ENCODE results near the gene SLC5A4.
"Not testable (repeated sequence)": the region's sequence is repeated elsewhere in the genome, so short reads cannot be mapped to it uniquely, and the experiment has no call there.

Gene SLC5A4

DNA sequence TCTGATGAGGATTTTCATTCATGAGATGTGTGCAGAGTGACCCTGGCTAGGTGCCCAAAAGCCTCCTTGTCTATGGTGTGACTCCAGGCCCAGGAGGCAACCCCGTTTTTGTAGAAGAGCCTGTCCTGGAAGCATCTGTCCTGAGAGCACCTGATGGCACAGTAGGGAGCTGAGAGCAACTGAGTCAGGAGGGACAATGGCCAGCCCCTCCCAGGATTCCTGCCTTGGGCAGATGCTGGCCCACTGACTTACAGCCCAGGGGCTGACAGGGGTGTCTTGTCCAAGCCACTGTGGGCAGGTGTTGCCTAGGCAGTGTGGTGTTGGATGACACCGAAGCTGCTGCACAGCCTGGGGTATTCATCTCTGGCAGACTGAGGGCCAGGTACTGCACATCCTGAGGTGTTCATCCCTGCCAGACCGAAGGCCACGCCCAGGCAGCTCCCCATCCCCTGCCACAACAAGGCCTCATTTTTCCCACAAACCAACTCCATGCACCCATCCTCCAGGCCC lies 47.1 kb downstream of the SLC5A4 start:
- Mint-ChIP-seq H3K36me3 (no peaks in the 10 kb centered on the region), H3K27ac (no peak overlapping the region), H3K27me3 (peaks cover 6% of the 10 kb centered on the region), H3K4me3 (no peak overlapping the region), H3K4me1 (peaks cover 19% of the 10 kb centered on the region), H3K9me3 (no peaks in the 10 kb centered on the region)

DNA sequence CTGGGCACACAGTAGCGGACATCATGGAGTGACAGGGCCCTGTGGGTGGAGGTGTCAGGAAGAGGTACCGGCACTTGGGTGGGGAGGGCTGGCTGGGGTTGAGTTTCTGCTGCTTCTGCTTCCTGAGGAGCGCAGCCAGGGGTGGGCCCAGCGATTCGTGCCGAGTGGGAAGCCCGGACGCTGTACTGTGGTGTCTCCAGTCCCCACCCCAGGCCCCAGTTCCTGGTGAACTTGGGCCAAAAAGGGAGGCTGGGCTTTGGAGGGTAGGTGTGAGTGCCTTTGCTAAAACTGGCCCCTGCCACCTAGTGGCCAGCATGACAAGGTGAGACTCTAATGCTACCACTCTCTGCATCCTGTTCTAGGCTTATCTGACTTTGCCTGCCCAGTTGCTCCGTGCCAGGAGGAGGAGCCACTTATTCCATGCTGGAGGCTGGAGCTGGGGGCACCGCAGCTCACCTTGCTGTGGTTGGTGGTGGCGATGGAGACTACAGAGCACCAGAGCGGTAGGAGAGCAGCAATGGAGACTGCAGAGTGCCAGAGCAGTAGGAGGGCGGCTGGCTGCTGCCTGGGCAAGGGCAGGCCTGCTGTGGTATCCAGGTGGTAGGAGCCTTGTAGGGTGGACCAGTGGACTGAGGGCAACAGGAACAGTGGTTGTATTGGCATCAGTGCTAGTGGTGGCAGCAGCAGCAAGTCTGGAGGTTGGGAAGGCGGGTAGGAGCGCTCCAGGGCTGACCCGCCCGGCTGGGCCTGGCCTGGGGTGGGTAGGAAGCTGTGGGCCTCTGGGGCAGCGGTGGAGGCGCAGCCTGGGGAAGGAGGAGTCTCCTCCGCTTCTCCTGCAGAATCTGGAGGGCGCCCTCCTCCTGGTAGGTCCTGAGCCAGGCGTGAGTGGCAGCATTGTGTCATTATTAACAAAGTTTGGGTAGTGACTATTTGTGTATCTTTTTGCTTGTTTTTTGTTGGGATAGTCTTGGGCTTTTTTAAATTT lies 48.1 kb downstream of the SLC5A4 start:
- Mint-ChIP-seq H3K27ac (no peak overlapping the region), H3K4me1 (peaks cover 25% of the 10 kb centered on the region), H3K36me3 (no peaks in the 10 kb centered on the region), H3K4me3 (no peak overlapping the region), H3K9me3 (no peaks in the 10 kb centered on the region), H3K27me3 (peaks cover 6% of the 10 kb centered on the region)

DNA sequence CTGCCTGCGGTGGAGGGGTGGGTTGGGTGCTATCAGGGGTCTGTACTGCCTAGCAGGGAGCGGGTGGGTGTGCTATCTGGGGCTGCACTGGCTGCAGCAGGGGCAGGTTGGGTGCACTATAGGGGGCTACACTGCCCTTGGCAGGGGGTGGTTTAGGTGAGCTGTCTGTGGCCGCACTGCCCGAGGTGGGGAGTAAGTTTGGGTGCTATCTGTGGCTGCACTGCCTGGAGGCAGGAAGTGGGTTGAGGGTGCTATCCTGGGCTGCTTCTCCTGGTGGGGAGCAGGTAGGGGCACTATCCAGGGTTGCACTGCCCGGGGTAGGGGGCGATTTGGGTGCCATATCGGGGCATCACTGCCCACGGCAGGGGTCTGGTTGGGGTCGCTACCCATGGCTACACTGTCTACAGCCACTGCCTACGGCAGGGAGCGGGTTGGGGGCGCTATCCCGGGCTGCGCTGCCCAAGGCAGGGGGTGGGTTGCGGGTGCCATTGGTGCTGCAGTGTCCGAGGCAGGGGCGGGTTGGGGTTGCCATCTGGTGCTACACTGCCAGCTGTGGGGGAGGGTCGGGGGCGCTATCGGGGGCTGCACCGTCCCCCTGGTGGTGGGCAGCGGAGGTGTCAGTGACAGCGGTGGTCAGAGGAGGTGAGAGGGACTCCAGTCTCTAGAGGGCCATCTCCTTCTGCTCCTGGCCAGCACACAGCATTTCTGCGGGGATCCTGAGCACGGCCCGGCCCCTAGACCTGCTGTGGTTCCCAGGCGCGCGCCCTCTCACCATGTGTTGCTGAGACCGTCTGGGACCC lies 49.0 kb downstream of the SLC5A4 start:
- Mint-ChIP-seq H3K4me1 (peaks cover 28% of the 10 kb centered on the region), H3K4me3 (no peak overlapping the region), H3K27me3 (peaks cover 6% of the 10 kb centered on the region), H3K36me3 (no peaks in the 10 kb centered on the region), H3K9me3 (no peaks in the 10 kb centered on the region), H3K27ac (no peak overlapping the region)

DNA sequence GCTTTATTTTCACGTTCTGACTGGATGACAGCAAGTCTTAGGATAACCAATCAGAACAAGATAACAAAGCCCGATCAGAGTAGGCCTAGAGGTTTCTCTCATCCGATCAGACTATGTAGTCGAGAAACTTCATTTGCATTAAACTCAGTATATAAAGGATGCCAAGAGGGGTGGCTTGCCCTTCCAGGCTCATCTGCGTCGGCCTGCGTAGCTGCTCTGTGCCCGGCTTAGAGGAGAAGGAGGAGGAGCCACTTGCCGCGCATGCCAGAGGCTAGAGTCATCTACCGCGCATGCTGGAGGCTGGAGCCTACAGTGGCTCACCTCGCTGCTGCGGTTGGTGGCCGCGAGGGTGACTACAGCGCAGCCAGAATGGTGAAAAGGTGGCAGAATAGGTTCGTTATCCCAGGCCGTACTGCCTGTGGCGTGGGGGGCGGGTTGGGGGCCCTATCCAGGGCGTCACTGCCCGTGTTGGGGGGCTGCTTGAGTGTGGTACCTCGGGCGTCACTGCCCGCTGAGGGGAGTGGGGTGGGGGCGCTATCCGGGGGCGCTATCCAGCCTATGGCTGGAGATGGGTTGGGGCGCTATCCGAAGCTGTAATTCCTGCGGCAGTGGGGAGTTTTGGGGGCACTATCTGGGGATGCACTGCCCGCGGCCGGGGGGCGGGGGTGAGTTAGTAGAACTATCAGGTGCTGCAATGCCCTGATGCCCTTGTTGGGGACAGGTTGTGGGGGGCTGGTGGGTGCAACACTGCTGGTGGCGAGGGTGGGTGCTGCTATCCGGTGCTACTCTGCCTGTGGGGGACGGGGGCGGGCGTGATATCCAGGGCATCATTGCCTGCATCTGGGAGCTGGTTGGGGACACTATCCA lies 50.1 kb downstream of the SLC5A4 start, which contains the start of gene RFPL2:
Gene RFPL2 (minus strand): TSS at position 218 of the 867 bp plus-strand sequence. CDS start 2,622 bp downstream, outside the sequence.
- Mint-ChIP-seq H3K9me3 (no peaks in the 10 kb centered on the region), H3K27me3 (peaks cover 6% of the 10 kb centered on the region), H3K4me3 (peak within 1 kb of the TSS; percentile 76), H3K4me1 (peaks cover 36% of the 10 kb centered on the region), H3K36me3 (no peaks in the 10 kb centered on the region), H3K27ac (no peak within 1 kb of the TSS)

DNA sequence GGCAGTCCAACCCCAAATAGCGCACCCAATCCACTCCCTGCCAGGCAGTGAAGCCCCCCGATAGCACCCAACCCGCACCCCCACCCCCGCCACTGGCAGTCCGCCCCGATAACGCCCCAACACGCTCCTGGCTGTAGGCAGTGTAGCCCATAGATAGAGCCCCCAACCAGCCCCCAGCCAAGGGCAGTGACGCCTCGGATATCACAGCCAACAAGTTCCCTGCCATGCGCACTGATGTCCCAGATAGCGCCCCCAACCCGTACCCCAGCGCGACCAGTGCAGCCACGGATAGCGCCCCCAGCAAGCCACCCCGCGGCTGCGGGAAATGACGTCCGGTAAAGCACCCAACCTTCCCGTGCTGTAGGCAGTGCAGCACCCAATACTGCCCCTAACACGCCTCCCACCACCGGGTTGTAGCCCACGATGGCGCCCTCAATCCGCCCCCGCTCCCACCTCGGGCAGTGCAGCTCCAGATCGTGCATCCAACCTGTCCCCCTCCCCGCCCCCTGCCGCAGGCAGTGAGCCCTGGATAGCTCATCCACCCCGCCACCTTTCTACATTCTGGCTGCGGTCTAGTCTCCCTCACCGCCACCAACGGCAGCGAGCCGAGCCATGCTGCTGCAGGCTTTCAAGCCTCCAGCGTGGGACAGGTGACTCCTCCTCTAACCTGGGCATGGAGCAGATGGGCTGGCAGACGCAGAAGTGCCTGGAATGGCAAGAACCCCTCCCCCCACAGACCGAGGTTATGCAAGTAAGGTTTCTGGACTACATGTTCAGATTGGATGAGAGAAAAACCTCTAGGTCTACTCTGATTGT lies 50.9 kb downstream of the SLC5A4 start:
- peak overlapping the region; percentile 76 for H3K4me3 Mint-ChIP-seq
- H3K27ac Mint-ChIP-seq: no peak overlapping the region
- peaks cover 36% of the 10 kb centered on the region for H3K4me1 Mint-ChIP-seq
- peaks cover 6% of the 10 kb centered on the region for H3K27me3 Mint-ChIP-seq
- no peaks in the 10 kb centered on the region for H3K36me3 Mint-ChIP-seq
- no peaks in the 10 kb centered on the region for H3K9me3 Mint-ChIP-seq

DNA sequence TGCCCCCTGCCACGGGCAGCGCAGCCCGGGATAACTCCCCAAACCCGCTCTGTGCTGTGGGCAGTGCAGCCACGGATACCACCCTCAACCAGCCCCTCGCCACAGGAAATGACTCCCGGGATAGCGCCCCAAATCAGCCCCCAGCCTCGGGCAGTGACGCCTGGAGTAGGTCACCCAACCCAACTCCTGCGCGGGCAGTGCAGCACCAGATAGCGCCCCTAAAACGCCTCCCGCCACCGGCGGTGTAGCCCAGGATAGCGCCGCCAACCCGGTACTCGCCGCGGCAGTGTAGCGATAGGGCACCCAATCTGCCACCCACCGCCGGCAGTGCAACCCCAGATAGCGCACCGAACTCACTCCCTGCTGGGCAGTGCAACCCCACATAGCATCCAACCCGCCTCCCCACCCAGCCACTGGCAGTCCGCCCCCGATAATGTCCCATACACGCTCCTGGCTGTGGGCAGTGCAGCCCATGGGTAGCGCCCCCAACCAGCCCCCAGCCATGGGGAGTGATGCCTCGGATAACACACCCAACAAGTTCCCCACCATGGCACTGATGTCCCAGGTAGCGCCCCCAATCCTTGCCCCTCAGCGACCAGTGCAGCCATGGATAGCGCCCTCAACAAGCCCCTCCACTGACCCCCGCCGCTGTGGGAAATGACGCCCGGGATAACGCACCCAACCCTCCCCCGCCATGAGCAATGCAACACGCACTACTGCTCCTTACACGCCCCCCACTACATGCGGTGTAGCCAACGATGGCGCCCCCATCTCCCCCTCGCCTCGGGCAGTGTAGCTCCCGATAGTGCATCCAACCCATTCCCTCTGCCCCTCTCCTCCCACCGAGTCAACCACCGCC lies 51.7 kb downstream of the SLC5A4 start:
- H3K27me3 Mint-ChIP-seq: peaks cover 6% of the 10 kb centered on the region
- no peak overlapping the region for H3K27ac Mint-ChIP-seq
- H3K36me3 Mint-ChIP-seq: no peaks in the 10 kb centered on the region
- H3K4me1 Mint-ChIP-seq: peaks cover 36% of the 10 kb centered on the region
- peak overlapping the region; percentile 71 for H3K4me3 Mint-ChIP-seq
- no peaks in the 10 kb centered on the region for H3K9me3 Mint-ChIP-seq

DNA sequence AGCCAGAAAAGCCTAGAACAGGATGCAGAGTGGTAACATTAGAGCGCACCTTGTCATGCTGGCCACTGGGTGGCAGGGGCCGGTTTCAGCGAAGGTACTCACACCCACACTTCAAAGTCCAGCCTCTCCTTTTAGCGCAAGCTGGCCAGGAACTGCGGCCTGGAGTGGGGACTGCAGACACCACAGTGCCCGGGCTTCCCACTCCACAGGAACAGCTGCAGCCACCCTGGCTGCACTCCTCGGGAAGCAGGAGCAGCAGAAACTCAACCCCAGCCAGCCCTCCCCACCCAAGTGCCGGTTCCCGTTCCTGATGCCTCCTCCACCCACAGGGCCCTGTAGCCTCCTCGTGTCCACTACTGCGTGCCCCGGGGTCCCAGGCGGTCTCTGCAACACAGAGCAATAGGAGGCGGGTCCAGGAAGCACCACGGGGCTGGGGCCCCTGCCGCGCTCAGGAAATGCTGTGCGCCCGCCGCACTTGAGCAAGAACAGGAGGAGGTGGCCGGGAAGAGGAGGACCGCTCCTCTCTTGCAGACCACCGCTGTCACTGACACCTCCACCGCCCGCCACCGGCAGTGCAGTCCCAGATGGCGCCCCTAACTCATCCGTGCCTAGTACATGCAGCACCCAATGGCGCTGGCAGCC lies 52.5 kb downstream of the SLC5A4 start:
- no peaks in the 10 kb centered on the region for H3K9me3 Mint-ChIP-seq
- H3K27ac Mint-ChIP-seq: no peak overlapping the region
- peaks cover 6% of the 10 kb centered on the region for H3K27me3 Mint-ChIP-seq
- H3K36me3 Mint-ChIP-seq: no peaks in the 10 kb centered on the region
- H3K4me1 Mint-ChIP-seq: peaks cover 35% of the 10 kb centered on the region
- peak overlapping the region; percentile 71 for H3K4me3 Mint-ChIP-seq

DNA sequence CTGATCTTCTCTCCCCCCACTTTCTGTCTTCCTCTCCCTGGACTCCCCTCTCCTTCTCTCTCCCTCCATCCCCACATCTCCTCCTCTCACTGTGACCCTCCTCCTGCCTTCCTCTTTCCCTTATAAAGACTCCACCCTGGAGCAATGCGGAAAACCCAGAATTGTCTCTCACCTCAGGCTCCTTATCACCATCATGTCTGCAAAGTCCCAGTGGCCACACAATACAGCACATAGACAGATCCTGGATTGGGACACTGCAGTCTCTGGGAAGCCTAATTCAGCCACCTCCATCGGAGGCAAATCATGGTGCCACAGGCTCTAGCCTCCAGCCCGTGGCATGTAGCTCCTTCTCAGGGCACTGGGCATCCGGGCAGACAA lies 53.0 kb downstream of the SLC5A4 start:
- H3K4me3 Mint-ChIP-seq: peak overlapping the region; percentile 71
- peaks cover 6% of the 10 kb centered on the region for H3K27me3 Mint-ChIP-seq
- no peaks in the 10 kb centered on the region for H3K36me3 Mint-ChIP-seq
- peak overlapping the region; percentile 78 for H3K27ac Mint-ChIP-seq
- peaks cover 33% of the 10 kb centered on the region for H3K4me1 Mint-ChIP-seq
- H3K9me3 Mint-ChIP-seq: no peaks in the 10 kb centered on the region

DNA sequence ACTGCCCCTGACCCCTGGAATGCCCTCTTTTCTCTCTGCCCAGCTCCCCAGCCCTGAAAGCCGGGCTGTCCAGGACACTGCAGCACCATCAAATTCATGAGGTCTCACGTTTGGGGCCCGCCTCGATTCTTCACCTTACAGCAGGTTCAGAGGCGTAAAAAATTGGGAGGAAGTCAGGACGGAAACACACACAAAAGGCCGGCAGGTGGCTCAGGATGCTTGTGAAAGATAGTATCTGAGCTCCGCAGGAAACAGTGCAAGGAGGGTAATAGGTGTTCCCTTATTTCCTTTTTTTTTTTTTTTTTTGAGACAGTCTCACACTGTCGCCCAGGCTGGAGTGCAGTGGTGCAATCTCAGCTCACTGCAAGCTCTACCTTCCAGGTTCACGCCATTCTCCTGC lies 54.4 kb downstream of the SLC5A4 start:
- H3K27ac Mint-ChIP-seq: peak overlapping the region; percentile 76
- peaks cover 6% of the 10 kb centered on the region for H3K27me3 Mint-ChIP-seq
- no peak overlapping the region for H3K4me3 Mint-ChIP-seq
- no peaks in the 10 kb centered on the region for H3K9me3 Mint-ChIP-seq
- H3K4me1 Mint-ChIP-seq: peaks cover 24% of the 10 kb centered on the region
- no peaks in the 10 kb centered on the region for H3K36me3 Mint-ChIP-seq

DNA sequence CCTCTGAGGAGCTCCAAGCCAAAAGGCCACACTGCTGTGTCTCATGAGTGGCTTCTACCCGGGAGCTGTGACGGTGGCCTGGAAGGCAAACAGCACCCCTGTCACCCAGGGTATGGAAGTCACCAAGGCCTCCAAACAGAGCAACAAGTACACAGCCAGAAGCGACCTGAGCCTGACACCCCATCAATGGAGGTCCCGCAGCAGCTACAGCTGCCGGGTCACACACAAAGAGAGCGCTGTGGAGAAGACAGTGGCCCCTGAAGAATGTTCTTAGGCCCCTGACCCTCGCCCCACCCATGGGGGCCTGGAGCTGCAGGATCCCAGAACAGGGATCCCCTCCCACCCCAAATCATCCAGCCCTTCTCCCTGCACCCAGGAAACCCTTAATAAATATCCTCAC lies 55.2 kb downstream of the SLC5A4 start:
- Mint-ChIP-seq H3K4me3 (no peak overlapping the region), H3K4me1 (peaks cover 24% of the 10 kb centered on the region), H3K36me3 (no peaks in the 10 kb centered on the region), H3K9me3 (no peaks in the 10 kb centered on the region), H3K27me3 (peaks cover 6% of the 10 kb centered on the region), H3K27ac (no peak overlapping the region)

DNA sequence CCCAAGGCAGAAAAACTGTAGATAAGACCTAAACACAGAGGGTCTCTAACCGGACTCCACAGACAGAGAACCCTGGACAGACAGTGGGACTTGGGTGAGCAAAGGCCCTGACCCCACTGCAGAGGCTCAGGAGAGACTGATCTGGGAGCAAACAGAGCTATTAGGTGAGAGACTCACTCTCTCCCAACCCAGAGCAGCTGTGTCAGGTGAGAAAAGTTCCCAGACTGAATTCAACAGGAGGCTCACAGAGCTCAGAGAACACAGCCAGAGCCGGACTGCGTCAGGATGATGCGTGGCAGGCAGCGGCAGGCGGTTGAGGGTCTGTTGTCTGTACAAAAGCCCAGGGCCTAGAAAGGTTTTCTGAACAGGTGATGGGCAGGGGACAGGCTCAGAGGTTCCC lies 55.8 kb downstream of the SLC5A4 start:
- no peak overlapping the region for H3K4me3 Mint-ChIP-seq

DNA sequence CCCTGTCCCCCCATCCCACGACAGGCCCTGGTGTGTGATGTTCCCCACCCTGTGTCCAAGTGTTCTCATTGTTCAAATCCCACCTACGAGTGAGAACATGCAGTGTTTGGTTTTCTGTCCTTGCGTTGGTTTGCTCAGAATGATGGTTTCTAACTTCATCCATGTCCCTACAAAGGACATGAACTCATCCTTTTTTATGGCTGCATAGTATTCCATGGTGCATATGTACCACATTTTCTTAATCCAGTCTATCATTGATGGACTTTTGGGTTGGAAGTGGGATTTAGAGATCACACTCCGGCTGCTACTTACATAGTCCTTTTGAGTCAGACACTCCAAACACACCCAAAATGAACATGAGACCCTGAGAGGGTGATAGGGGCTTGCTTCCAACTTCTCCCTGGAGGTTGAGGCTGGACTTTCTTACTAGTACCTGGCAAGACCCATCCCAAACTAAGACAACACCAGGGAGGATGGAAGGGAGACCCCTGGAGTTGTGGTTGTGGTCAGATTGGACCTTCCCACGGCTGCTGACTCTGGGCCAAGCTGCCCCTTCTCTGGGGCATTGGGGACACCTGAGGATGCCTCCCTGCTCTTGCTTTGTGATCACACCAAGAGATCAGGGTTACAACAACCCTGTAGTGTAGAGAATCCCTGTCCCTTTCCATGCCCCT lies 57.5 kb downstream of the SLC5A4 start:
- H3K27me3 Mint-ChIP-seq, H3K4me3 Mint-ChIP-seq, H3K36me3 Mint-ChIP-seq, H3K9me3 Mint-ChIP-seq, H3K27ac Mint-ChIP-seq: not testable (repeated sequence)
- H3K4me1 Mint-ChIP-seq: peaks cover 16% of the 10 kb centered on the region

More for the DNA sequence above, 55.8 kb downstream of the SLC5A4 start:
- Mint-ChIP-seq H3K4me1 (peaks cover 24% of the 10 kb centered on the region), H3K27me3 (peaks cover 2% of the 10 kb centered on the region), H3K36me3 (no peaks in the 10 kb centered on the region), H3K27ac (no peak overlapping the region), H3K9me3 (no peaks in the 10 kb centered on the region)

DNA sequence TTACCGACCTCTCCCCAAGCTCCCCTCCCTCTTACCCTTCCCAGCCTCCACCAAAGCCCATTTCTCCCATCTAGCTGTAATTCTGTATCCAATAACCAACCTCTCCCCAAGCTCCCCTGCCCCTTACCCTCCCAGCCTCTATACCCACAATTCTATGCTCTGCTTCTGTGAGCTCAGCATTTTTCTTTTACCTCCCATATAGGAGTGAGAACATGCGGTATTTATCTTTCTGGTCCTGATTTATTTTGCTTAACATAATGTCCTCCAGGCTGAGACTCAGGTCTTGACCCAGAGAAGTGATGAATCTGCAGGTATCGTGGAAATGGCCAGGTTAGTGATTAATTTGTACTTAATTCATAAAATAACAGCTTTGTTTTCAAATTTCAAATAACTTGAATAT lies 59.2 kb downstream of the SLC5A4 start:
- H3K4me1 Mint-ChIP-seq, H3K9me3 Mint-ChIP-seq, H3K27ac Mint-ChIP-seq, H3K36me3 Mint-ChIP-seq, H3K4me3 Mint-ChIP-seq, H3K27me3 Mint-ChIP-seq: not testable (repeated sequence)

Measured in activated naive CD4-positive, alpha-beta T cell treated with anti-CD3 and anti-CD28 coated beads, Interleukin-2, amount 50 U/mL, for 24 hours (primary cell).